HCT116 (cell line): ENCODE results near the gene C22orf42. TPM values are rescaled to one million over a fixed set of nuclear protein-coding genes. Genes with fewer than 3 reads are reported as not detected.

Source experiments
- ATAC-seq: fragments of 200-7000 bp; cut with Tn5 transposase; 2 replicates; pipeline ENCODE4 v1.9.1; 2020; ENCODE audit warnings: mild to moderate bottlenecking, moderate library complexity
- BruUV-seq: library from RNA; stranded (reverse); fragments of 400-500 nt; replicated peaks from 2 replicates; lab custom pipeline; 2021; lab: Mats Ljungman, UMichigan
- CTCF ChIA-PET: fragments of 300-600 bp; sonication (Branson Sonifier 250); formaldehyde crosslinking; loops from one replicate; lab custom pipeline; 2021; ENCODE audit warnings: antibody characterized with exemption; lab: Charles Lee
- POLR2A ChIA-PET: fragments of 300-600, 350-600 bp; sonication (Branson Sonifier 250); formaldehyde crosslinking; loops from one replicate; lab custom pipeline; 2021; ENCODE audit warnings: antibody characterized with exemption; lab: Charles Lee
- RAD21 ChIA-PET, 2 experiments: fragments of 300-600 bp; sonication (Branson Sonifier 250); formaldehyde crosslinking; loops; one replicate each; lab custom pipeline; 2023; ENCODE audit warnings: low total read pairs in 2 of 2; ENCODE audit not compliant: uncharacterized antibody in 2 of 2, unreplicated experiment in 2 of 2, low non-redundant PET in 1 of 2; lab: Charles Lee
- DNase-seq: peaks from one replicate; pipeline ENCODE4 v3.0.0-alpha.2; 2010; ENCODE audit warnings: low read depth, low spot score
- H2AFZ ChIP-seq: fragments of 200-600 bp; shearing (Covaris generic), sonication (generic); 2 replicates; pipeline ENCODE4 v1.6.1; 2017; ENCODE audit warnings: low read depth, mixed run types, mixed read lengths, antibody characterized with exemption, low read length; ENCODE audit not compliant: poor library complexity, severe bottlenecking
- H3K27ac ChIP-seq: 2 replicates; pipeline ENCODE4 v1.5.1; 2012; ENCODE audit warnings: low read depth, low read length
- H3K27me3 ChIP-seq: fragments of 200-600 bp; sonication (generic); 2 replicates; pipeline ENCODE4 v1.6.1; 2016; ENCODE audit warnings: mixed run types, low read length, mixed read lengths; ENCODE audit not compliant: insufficient read depth
- H3K36me3 ChIP-seq, 2 experiments: fragments of 200-500 bp in 1 of 2; fragments of 200-600 bp in 1 of 2; sonication (Bioruptor generic) in 1 of 2; sonication (generic) in 1 of 2; 2 replicates each; pipeline versions ENCODE4 v1.5.1 to v1.6.1; 2014 to 2016; ENCODE audit warnings: low read length in 2 of 2, inconsistent platforms in 1 of 2, mixed read lengths in 1 of 2, mixed run types in 1 of 2; ENCODE audit not compliant: insufficient read depth in 2 of 2, control insufficient read depth in 1 of 2
- H3K4me1 ChIP-seq, 2 experiments: fragments of 200-600 bp in 1 of 2; sonication (generic) in 1 of 2; 2 replicates each; pipeline versions ENCODE4 v1.5.1 to v1.6.1; 2012 to 2017; ENCODE audit warnings: low read length in 2 of 2, inconsistent platforms in 1 of 2, mild to moderate bottlenecking in 1 of 2, mixed read lengths in 1 of 2, mixed run types in 1 of 2, moderate library complexity in 1 of 2; ENCODE audit not compliant: insufficient read depth in 2 of 2, control insufficient read depth in 1 of 2
- H3K4me2 ChIP-seq: fragments of 200-600 bp; sonication (generic); 2 replicates; pipeline ENCODE4 v1.6.1; 2017; ENCODE audit warnings: mixed run types, low read length, mixed read lengths
- H3K4me3 ChIP-seq, 2 experiments: fragments of 200-600 bp in 1 of 2; sonication (generic) in 1 of 2; replicated peaks in 1 of 2; 2 replicates each; pipeline ENCODE4 v1.5.1; 2011 to 2016; ENCODE audit warnings: low read length in 2 of 2, control low read depth in 1 of 2, low read depth in 1 of 2, mild to moderate bottlenecking in 1 of 2, mixed read lengths in 1 of 2, mixed run types in 1 of 2
- H3K79me2 ChIP-seq: fragments of 200-600 bp; sonication (generic); 2 replicates; pipeline ENCODE4 v1.6.1; 2017; ENCODE audit warnings: mild to moderate bottlenecking, mixed run types, low read length, moderate library complexity, mixed read lengths; ENCODE audit not compliant: insufficient read depth
- H3K9ac ChIP-seq: fragments of 200-600 bp; sonication (generic); 2 replicates; pipeline ENCODE4 v1.6.1; 2016; ENCODE audit warnings: low read length, mixed read lengths
- H3K9me2 ChIP-seq: fragments of 200-600 bp; sonication (generic), shearing (Covaris generic); 2 replicates; pipeline ENCODE4 v1.6.1; 2017; ENCODE audit warnings: mixed run types, mild to moderate bottlenecking, moderate library complexity; ENCODE audit not compliant: insufficient read depth
- H3K9me3 ChIP-seq, 2 experiments: fragments of 200-500 bp in 1 of 2; fragments of 200-600 bp in 1 of 2; sonication (Bioruptor generic) in 1 of 2; sonication (generic) in 1 of 2; 2 replicates each; pipeline ENCODE4 v1.6.1; 2014 to 2017; ENCODE audit warnings: low read length in 2 of 2, mixed read lengths in 2 of 2, inconsistent platforms in 1 of 2, low read depth in 1 of 2, mild to moderate bottlenecking in 1 of 2, mixed run types in 1 of 2, moderate library complexity in 1 of 2; ENCODE audit not compliant: control insufficient read depth in 1 of 2, insufficient read depth in 1 of 2
- H4K20me1 ChIP-seq: fragments of 200-600 bp; sonication (generic), shearing (Covaris generic); 2 replicates; pipeline ENCODE4 v1.6.1; 2017; ENCODE audit warnings: mixed run types, mild to moderate bottlenecking, moderate library complexity; ENCODE audit not compliant: insufficient read depth
- ATF3 ChIP-seq: IDR thresholded peaks from 2 replicates; pipeline ENCODE4 v1.6.1; 2012
- CBX3 ChIP-seq: IDR thresholded peaks from 2 replicates; pipeline ENCODE4 v1.6.1; 2012; ENCODE audit warnings: low read depth
- CEBPB ChIP-seq: IDR thresholded peaks from 2 replicates; pipeline ENCODE4 v1.6.1; 2012; ENCODE audit warnings: low read depth
- ELF1 ChIP-seq: IDR thresholded peaks from 2 replicates; pipeline ENCODE4 v1.6.1; 2012; ENCODE audit warnings: low read depth, borderline replicate concordance
- JUND ChIP-seq: IDR thresholded peaks from 2 replicates; pipeline ENCODE4 v1.6.1; 2012
- MAX ChIP-seq: IDR thresholded peaks from 2 replicates; pipeline ENCODE4 v1.6.1; 2012
- SIN3A ChIP-seq: IDR thresholded peaks from 2 replicates; pipeline ENCODE4 v1.6.1; 2012; ENCODE audit warnings: low read depth
- YY1 ChIP-seq: IDR thresholded peaks from 2 replicates; pipeline ENCODE4 v1.6.1; 2011; ENCODE audit warnings: low read length, low read depth, moderate library complexity, mild to moderate bottlenecking; ENCODE audit not compliant: insufficient replicate concordance; ENCODE audit errors: extremely low read depth
- ZNF274 ChIP-seq: fragments of 200-500 bp; sonication (Bioruptor generic); IDR thresholded peaks from 2 replicates; pipeline ENCODE4 v1.6.1; 2014; ENCODE audit warnings: mild to moderate bottlenecking, low read depth, low read length, inconsistent platforms
- intact Hi-C: fragments of 100-400 bp; cut with micrococcal nuclease; formaldehyde crosslinking; loops from 2 replicates; pipeline ENCODE4 v1.10.0; 2022
- total RNA-seq: library from RNA; stranded (reverse); gene quantifications from one replicate; pipeline ENCODE4 v1.2.1, GENCODE V29; 2021; ENCODE audit not compliant: unreplicated experiment

C22orf42 gene
- total RNA-seq, 1 experiment from 2014 or later = not detected

GRCh38 chr22:32200752-32201151, 41.6 kb upstream of the C22orf42 start:
- Histone ChIP-seq H3K36me3 (no peaks in the 10 kb centered on the region), H3K9ac (no peak overlapping the region), H3K9me2 (no peaks in the 10 kb centered on the region), H3K4me3 (no peak overlapping the region), H3K4me1 (peaks cover 13 to 29% of the 10 kb centered on the region in 2 experiments), H3K9me3 (no peaks in the 10 kb centered on the region), H3K4me2 (no peak overlapping the region), H3K79me2 (no peaks in the 10 kb centered on the region), H3K27ac (no peak overlapping the region), H2AFZ (no peak overlapping the region), H3K27me3 (0 out of 2 replicates have a peak, but pooled peaks cover 5% of the 10 kb centered on the region), H4K20me1 (no peaks in the 10 kb centered on the region)
- ATAC-seq (no peak), DNase-seq (no peak)
- no TSS peak for BruUV-seq
- TF ChIP-seq MAX (no peak), CEBPB (no peak), YY1 (no peak), ELF1 (no peak)
- intact Hi-C loops = loop anchor here (10.0 kb wide), 2 partner anchors 174 to 274 kb away; partner anchors contain the start of gene FBXO7
- ChIA-PET CTCF (interaction anchor here (1.4 kb wide), 1 partner anchor 224 kb away, joined by 3 read pairs; no protein-coding TSS in a partner anchor), POLR2A (no interaction called here), RAD21 (no interaction called here)

- H3K27ac ChIP-seq = no peak overlapping the region
- no peaks in the 10 kb centered on the region for H3K79me2 ChIP-seq
- H3K36me3 ChIP-seq = no peaks in the 10 kb centered on the region
- peaks cover 13 to 23% of the 10 kb centered on the region in 2 experiments for H3K4me1 ChIP-seq
- H3K9me2 ChIP-seq = no peaks in the 10 kb centered on the region
- CTCF ChIA-PET = interaction anchor here (1.4 kb wide), 1 partner anchor 223 kb away, joined by 3 read pairs; no protein-coding TSS in a partner anchor
- no peak overlapping the region for H3K9ac ChIP-seq
- no peaks in the 10 kb centered on the region for H4K20me1 ChIP-seq
- RAD21 ChIA-PET = no interaction called here
- H3K9me3 ChIP-seq = no peaks in the 10 kb centered on the region
- ATAC-seq = no peak
- no peak for TF ChIP-seq JUND
- no peak for TF ChIP-seq ZNF274
- TF ChIP-seq ELF1 = no peak
- TF ChIP-seq CBX3 = no peak
- no peak for TF ChIP-seq YY1
- TF ChIP-seq SIN3A = no peak
- no peak for TF ChIP-seq ATF3
- H3K4me3 ChIP-seq = no peak overlapping the region
- no peak overlapping the region for H3K4me2 ChIP-seq
- no peak for DNase-seq
- BruUV-seq = no TSS peak
- POLR2A ChIA-PET = no interaction called here
- H3K27me3 ChIP-seq = 0 out of 2 replicates have a peak, but pooled peaks cover 5% of the 10 kb centered on the region
- intact Hi-C loops = loop anchor here (10.0 kb wide), 2 partner anchors 175 to 275 kb away; partner anchors contain the start of gene FBXO7
- H2AFZ ChIP-seq = no peak overlapping the region
These were observed 40.9 kb upstream of the C22orf42 start for GRCh38 chr22:32199961-32200360.
